ENCODE measurements around the gene BHMT.

GRCh38 chr5:79107020-79107796 is 4.4 kb upstream of the BHMT start:
- no peak for TF ChIP-seq ARNT (IDR thresholded peaks at IDR 0.05)
- no peak for TF ChIP-seq TARDBP (IDR thresholded peaks at IDR 0.05)
- TF ChIP-seq NFRKB (IDR thresholded peaks at IDR 0.05) = no peak
- no peak for TF ChIP-seq FOXM1 (IDR thresholded peaks at IDR 0.05; ENCODE audit: borderline replicate concordance)
- TF ChIP-seq ZNF384 (IDR thresholded peaks at IDR 0.05) = 0 out of 2 replicates have a peak, but pooled peaks have one; percentile 8

All from HEK293T (cell line).